Endothelial cell of umbilical vein (primary cell): ENCODE measurements around the gene ADARB1. TPM values are rescaled to one million over a fixed set of nuclear protein-coding genes. Genes with fewer than 3 reads are reported as not detected.

Experiments used
- BruUV-seq: library from RNA; stranded (reverse); fragments of 400-500 nt; replicated peaks from 2 replicates; lab custom pipeline; 2021; lab: Mats Ljungman, UMichigan
- CTCF ChIA-PET: fragments of 300-600, 350-600 bp; sonication (Branson Sonifier 250); formaldehyde crosslinking; loops from one replicate; lab custom pipeline; 2021; ENCODE audit warnings: antibody characterized with exemption, inconsistent platforms; lab: Charles Lee
- POLR2A ChIA-PET: fragments of 300-600, 350-600 bp; sonication (Branson Sonifier 250); formaldehyde crosslinking; loops from one replicate; lab custom pipeline; 2021; ENCODE audit warnings: antibody characterized with exemption, inconsistent platforms; lab: Charles Lee
- DNase-seq: peaks from one replicate; pipeline ENCODE4 v3.0.0-alpha.2; 2011; ENCODE audit warnings: low read depth, low spot score
- FAIRE-seq: peaks from 2 replicates; lab custom pipeline; 2011; peaks lifted over from hg19 to GRCh38; lab: Jason Lieb, UNC
- H2AFZ ChIP-seq: 2 replicates; pipeline ENCODE4 v1.6.0; 2012; ENCODE audit warnings: low read depth, low read length, control low read depth, inconsistent platforms
- H3K27ac ChIP-seq: 2 replicates; pipeline ENCODE4 v1.5.1; 2011; ENCODE audit warnings: low read depth, mild to moderate bottlenecking, control low read depth, low read length, moderate library complexity; ENCODE audit not compliant: insufficient read depth
- H3K27me3 ChIP-seq, 2 experiments: 2 replicates each; pipeline versions ENCODE4 v1.6.0 to v1.6.1; 2011; ENCODE audit warnings: low read length in 2 of 2, mixed read lengths in 1 of 2; ENCODE audit not compliant: control insufficient read depth in 2 of 2, insufficient read depth in 2 of 2
- H3K36me3 ChIP-seq, 2 experiments: 2 replicates in 1 of 2; 3 replicates in 1 of 2; pipeline ENCODE4 v1.5.1; 2011; ENCODE audit warnings: low read length in 2 of 2, mild to moderate bottlenecking in 1 of 2, moderate library complexity in 1 of 2; ENCODE audit not compliant: control insufficient read depth in 2 of 2, insufficient read depth in 2 of 2; ENCODE audit errors: extremely low read depth in 1 of 2
- H3K4me1 ChIP-seq: 3 replicates; pipeline ENCODE4 v1.5.1; 2011; ENCODE audit warnings: mild to moderate bottlenecking, low read length; ENCODE audit not compliant: control insufficient read depth, insufficient read depth; ENCODE audit errors: extremely low read depth
- H3K4me2 ChIP-seq: 2 replicates; pipeline ENCODE4 v1.6.1; 2011; ENCODE audit warnings: low read length, control low read depth, mixed read lengths; ENCODE audit not compliant: insufficient read depth
- H3K4me3 ChIP-seq, 3 experiments: fragments of 200-600 bp in 1 of 3; sonication (generic), shearing (Covaris generic) in 1 of 3; replicated peaks in 1 of 3; 2 replicates each; pipeline ENCODE4 v1.5.1; 2011 to 2016; ENCODE audit warnings: control low read depth in 3 of 3, low read length in 3 of 3, mild to moderate bottlenecking in 2 of 3, inconsistent platforms in 1 of 3, low read depth in 1 of 3, moderate library complexity in 1 of 3; ENCODE audit not compliant: insufficient read depth in 1 of 3
- H3K79me2 ChIP-seq: 2 replicates; pipeline ENCODE4 v1.6.0; 2012; ENCODE audit warnings: low read length, inconsistent platforms; ENCODE audit not compliant: control insufficient read depth, insufficient read depth
- H3K9ac ChIP-seq: replicated peaks from 2 replicates; pipeline ENCODE3; 2011; ENCODE audit warnings: low read length, control low read depth; ENCODE audit not compliant: insufficient read depth; ENCODE audit errors: extremely low read depth
- H3K9me1 ChIP-seq: replicated peaks from 3 replicates; pipeline ENCODE4 v1.6.0; 2011; ENCODE audit warnings: mild to moderate bottlenecking, low read length; ENCODE audit not compliant: control insufficient read depth, insufficient read depth; ENCODE audit errors: extremely low read depth
- H3K9me3 ChIP-seq: replicated peaks from 2 replicates; pipeline ENCODE4 v1.5.1; 2012; ENCODE audit warnings: low read length, inconsistent platforms; ENCODE audit not compliant: control insufficient read depth, insufficient read depth
- H4K20me1 ChIP-seq: replicated peaks from 2 replicates; pipeline ENCODE3; 2011; ENCODE audit warnings: mild to moderate bottlenecking, low read length; ENCODE audit not compliant: control insufficient read depth, insufficient read depth; ENCODE audit errors: extremely low read depth
- EZH2 ChIP-seq: IDR thresholded peaks from 2 replicates; pipeline ENCODE4 v1.6.1; 2012; ENCODE audit warnings: borderline replicate concordance, low read depth, mild to moderate bottlenecking, moderate library complexity, low read length, inconsistent platforms; ENCODE audit not compliant: severe bottlenecking
- FOS ChIP-seq: IDR thresholded peaks from 2 replicates; pipeline ENCODE4 v1.6.1; 2011; ENCODE audit warnings: mild to moderate bottlenecking, low read length, moderate library complexity, borderline replicate concordance; ENCODE audit not compliant: insufficient read depth
- GATA2 ChIP-seq: IDR thresholded peaks from 2 replicates; pipeline ENCODE4 v1.7.0; 2011; ENCODE audit warnings: low read depth, mild to moderate bottlenecking, moderate library complexity, mixed read lengths, low read length; ENCODE audit not compliant: insufficient read length, insufficient read depth
- JUN ChIP-seq: IDR thresholded peaks from 2 replicates; pipeline ENCODE4 v1.6.1; 2011; ENCODE audit warnings: borderline replicate concordance, low read depth; ENCODE audit not compliant: insufficient read length, insufficient read depth
- MYC ChIP-seq: IDR thresholded peaks from one replicate; pipeline ENCODE4 v1.6.1; 2011; ENCODE audit warnings: mild to moderate bottlenecking, low read depth, low read length
- POLR2A ChIP-seq: IDR thresholded peaks from 2 replicates; pipeline ENCODE4 v1.6.1; 2012; ENCODE audit warnings: low read depth, mild to moderate bottlenecking, control low read depth, low read length
- POLR2AphosphoS5 ChIP-seq: IDR thresholded peaks from 2 replicates; pipeline ENCODE4 v1.6.1; 2012; ENCODE audit warnings: low read depth, mild to moderate bottlenecking, control low read depth, low read length, moderate library complexity; ENCODE audit not compliant: insufficient read depth
- dilution Hi-C: fragments of 300-500 bp; cut with MboI; formaldehyde crosslinking; loops from one replicate; pipeline ENCODE4 v1.15.0; 2019; ENCODE audit warnings: low sequenced_read_pairs; ENCODE audit not compliant: extremely low pct_ligation_motif_present
- intact Hi-C: fragments of 100-400 bp; cut with micrococcal nuclease; formaldehyde crosslinking; loops from one replicate; pipeline ENCODE4 v1.10.0; 2022
- polyA plus RNA-seq, 4 experiments: library from polyadenylated mRNA; depleted of rRNA in 3 of 4; stranded (reverse) in 3 of 4; unstranded in 1 of 4; fragments of >200 nt; gene quantifications; 2 replicates each; pipeline versions ENCODE4 v1.2.1 to v1.2.3, GENCODE V29; 2011 to 2012; ENCODE audit warnings: missing spikeins in 1 of 4
- total RNA-seq: library from RNA; stranded (reverse); gene quantifications from 2 replicates; pipeline ENCODE4 v1.2.3, GENCODE V29; 2021
- TF ChIP-seq, protein P1 (sequence below), 2 donors: IDR thresholded peaks; 1 replicate in 1 of 2; 2 replicates in 1 of 2; pipeline ENCODE4 v1.5.1; 2011; ENCODE audit warnings: low read length in 2 of 2, mild to moderate bottlenecking in 2 of 2, moderate library complexity in 2 of 2, control low read depth in 1 of 2, inconsistent platforms in 1 of 2, low read depth in 1 of 2; ENCODE audit not compliant: insufficient read depth in 1 of 2; ENCODE audit errors: extremely low read depth in 1 of 2
- TF ChIP-seq, protein P2 (sequence below): IDR thresholded peaks from 2 replicates; pipeline ENCODE4 v1.6.1; 2011; ENCODE audit not compliant: insufficient read depth, insufficient read length

Gene ADARB1
- total and polyA plus RNA-seq, 2 donors (not counting 3 experiments of a cell fraction or from before 2014, with no cell fraction given) = 32.5 to 54.3 TPM

- CTCF ChIA-PET = no interaction called here
- no peaks in the 10 kb centered on the region for H3K79me2 ChIP-seq
- no peaks in the 10 kb centered on the region for H3K9me3 ChIP-seq
- H3K4me1 ChIP-seq = no peaks in the 10 kb centered on the region
- no TSS peak for BruUV-seq
- no peaks in the 10 kb centered on the region for H4K20me1 ChIP-seq
- H3K4me2 ChIP-seq = no peak overlapping the region
- intact Hi-C loops = no loop called here
- no peaks in the 10 kb centered on the region for H3K36me3 ChIP-seq
- no peak overlapping the region for H2AFZ ChIP-seq
- DNase-seq = no peak
- H3K27ac ChIP-seq = no peak overlapping the region
- no peaks in the 10 kb centered on the region for H3K27me3 ChIP-seq
- no peak overlapping the region for H3K4me3 ChIP-seq
- FAIRE-seq = no peak
- dilution Hi-C loops = no loop called here
- no peak overlapping the region for H3K9ac ChIP-seq
- POLR2A ChIA-PET = no interaction called here
- TF ChIP-seq FOS = no peak
- no peaks in the 10 kb centered on the region for H3K9me1 ChIP-seq
Measured at GRCh38 chr21:45034556-45035476, 39.6 kb upstream of the ADARB1 start.

- POLR2A ChIA-PET = no interaction called here
- H3K4me2 ChIP-seq = no peak overlapping the region
- H2AFZ ChIP-seq = no peak overlapping the region
- dilution Hi-C loops (no loop called here), intact Hi-C loops (no loop called here)
- DNase-seq = no peak
- H3K4me1 ChIP-seq = no peaks in the 10 kb centered on the region
- no peak overlapping the region for H3K4me3 ChIP-seq
- H3K27ac ChIP-seq = no peak overlapping the region
- no peaks in the 10 kb centered on the region for H3K9me3 ChIP-seq
- no peaks in the 10 kb centered on the region for H3K79me2 ChIP-seq
- no peaks in the 10 kb centered on the region for H3K27me3 ChIP-seq
- TF ChIP-seq FOS (no peak), GATA2 (no peak), MYC (no peak), POLR2AphosphoS5 (no peak), POLR2A (no peak), JUN (no peak), EZH2 (no peak)
- TF ChIP-seq, protein P1, sequence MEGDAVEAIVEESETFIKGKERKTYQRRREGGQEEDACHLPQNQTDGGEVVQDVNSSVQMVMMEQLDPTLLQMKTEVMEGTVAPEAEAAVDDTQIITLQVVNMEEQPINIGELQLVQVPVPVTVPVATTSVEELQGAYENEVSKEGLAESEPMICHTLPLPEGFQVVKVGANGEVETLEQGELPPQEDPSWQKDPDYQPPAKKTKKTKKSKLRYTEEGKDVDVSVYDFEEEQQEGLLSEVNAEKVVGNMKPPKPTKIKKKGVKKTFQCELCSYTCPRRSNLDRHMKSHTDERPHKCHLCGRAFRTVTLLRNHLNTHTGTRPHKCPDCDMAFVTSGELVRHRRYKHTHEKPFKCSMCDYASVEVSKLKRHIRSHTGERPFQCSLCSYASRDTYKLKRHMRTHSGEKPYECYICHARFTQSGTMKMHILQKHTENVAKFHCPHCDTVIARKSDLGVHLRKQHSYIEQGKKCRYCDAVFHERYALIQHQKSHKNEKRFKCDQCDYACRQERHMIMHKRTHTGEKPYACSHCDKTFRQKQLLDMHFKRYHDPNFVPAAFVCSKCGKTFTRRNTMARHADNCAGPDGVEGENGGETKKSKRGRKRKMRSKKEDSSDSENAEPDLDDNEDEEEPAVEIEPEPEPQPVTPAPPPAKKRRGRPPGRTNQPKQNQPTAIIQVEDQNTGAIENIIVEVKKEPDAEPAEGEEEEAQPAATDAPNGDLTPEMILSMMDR (IDR thresholded peaks at IDR 0.05; ENCODE audit: extremely low read depth in 1 of 2, insufficient read depth in 1 of 2, low read depth in 1 of 2, low read length in 2 of 2) = no peak
- TF ChIP-seq, protein P2, sequence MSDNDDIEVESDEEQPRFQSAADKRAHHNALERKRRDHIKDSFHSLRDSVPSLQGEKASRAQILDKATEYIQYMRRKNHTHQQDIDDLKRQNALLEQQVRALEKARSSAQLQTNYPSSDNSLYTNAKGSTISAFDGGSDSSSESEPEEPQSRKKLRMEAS = no peak
- H3K9ac ChIP-seq = no peak overlapping the region
- no peaks in the 10 kb centered on the region for H3K36me3 ChIP-seq
- CTCF ChIA-PET = no interaction called here
- BruUV-seq = no TSS peak
- no peaks in the 10 kb centered on the region for H3K9me1 ChIP-seq
- FAIRE-seq = no peak
- H4K20me1 ChIP-seq = no peaks in the 10 kb centered on the region
Measured at GRCh38 chr21:45035477-45035848, 38.9 kb upstream of the ADARB1 start.
